Fibroblast of the aortic adventitia (primary cell): ENCODE data around the gene FBXO33. TPM values are rescaled to one million over a fixed set of nuclear protein-coding genes. Genes with fewer than 3 reads are reported as not detected.

Source experiments
- DNase-seq: peaks from one replicate; pipeline ENCODE4 v3.0.0-alpha.2; 2010; ENCODE audit warnings: low read depth
- H3K4me3 ChIP-seq: 2 replicates; pipeline ENCODE4 v1.5.1; 2011; ENCODE audit warnings: low read depth, mild to moderate bottlenecking, control low read depth, low read length, moderate library complexity
- CTCF ChIP-seq: IDR thresholded peaks from 2 replicates; pipeline ENCODE4 v1.5.1; 2011; ENCODE audit warnings: mild to moderate bottlenecking, low read length, control low read depth, inconsistent platforms; ENCODE audit not compliant: insufficient read depth
- total RNA-seq: library from RNA; depleted of rRNA; stranded (reverse); fragments of >200 nt; gene quantifications from 2 replicates; pipeline ENCODE4 v1.2.3, GENCODE V29; 2012; ENCODE audit warnings: low replicate concordance

The FBXO33 gene
- total RNA-seq, 1 donor: 17.5 TPM

DNA sequence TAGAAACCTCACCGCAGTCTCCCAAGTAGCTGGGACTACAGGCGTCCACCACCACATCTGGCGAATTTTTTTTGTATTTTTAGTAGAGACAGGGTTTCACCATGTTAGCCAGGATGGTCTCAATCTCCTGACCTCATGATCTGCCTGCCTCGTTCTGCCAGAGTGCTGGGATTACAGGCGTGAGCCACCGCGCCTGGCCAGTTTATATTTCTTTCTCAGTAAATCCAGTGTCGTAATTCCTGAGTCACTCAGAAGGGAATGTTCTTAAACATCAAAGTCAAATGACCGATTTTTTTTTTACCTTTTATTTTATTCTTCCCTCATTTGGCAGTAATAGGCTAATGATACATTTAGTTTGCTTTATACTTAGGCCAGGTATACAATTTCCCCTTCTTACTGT, 80.5 kb downstream of the FBXO33 start:
- H3K4me3 ChIP-seq: no peak overlapping the region
- no peak for TF ChIP-seq CTCF
- DNase-seq: no peak

- no peak for DNase-seq
Observed at GRCh38 chr14:39350866-39351265, 81.4 kb downstream of the FBXO33 start.

More at GRCh38 chr14:39350866-39351265, 81.4 kb downstream of the FBXO33 start:
- no peak for TF ChIP-seq CTCF
- H3K4me3 ChIP-seq: no peak overlapping the region

Other genes starting within 250 kb of the FBXO33 start
- 20.4 and 121 TPM in 2 replicates for gene MIA2, start 198.5 kb downstream of the FBXO33 start, total RNA-seq